DND-41 (cell line): Measurements from ENCODE around the gene AP1G1.

Experiments
- CTCF ChIP-seq: IDR thresholded peaks from 2 replicates; pipeline ENCODE4 v1.5.1; 2012; ENCODE audit warnings: borderline replicate concordance, low read length, moderate library complexity, mild to moderate bottlenecking; ENCODE audit not compliant: poor library complexity, severe bottlenecking; ENCODE audit errors: extremely low read depth
- EZH2 ChIP-seq: IDR thresholded peaks from 3 replicates; pipeline ENCODE4 v1.6.1; 2012; ENCODE audit warnings: borderline replicate concordance, low read depth, mild to moderate bottlenecking, moderate library complexity, low read length, inconsistent platforms; ENCODE audit not compliant: severe bottlenecking

GRCh38 chr16:71794943-71795342 lies 13.7 kb downstream of the AP1G1 start:
- TF ChIP-seq CTCF (no peak), EZH2 (no peak)
